OCI-M2 (cell line): ENCODE data around the gene GINS1.

ENCODE experiments used
- DNase-seq: peaks from one replicate; lab custom pipeline; 2025; ENCODE audit not compliant: unreplicated experiment; lab: John Stamatoyannopoulos, UW

Gene GINS1

DNA sequence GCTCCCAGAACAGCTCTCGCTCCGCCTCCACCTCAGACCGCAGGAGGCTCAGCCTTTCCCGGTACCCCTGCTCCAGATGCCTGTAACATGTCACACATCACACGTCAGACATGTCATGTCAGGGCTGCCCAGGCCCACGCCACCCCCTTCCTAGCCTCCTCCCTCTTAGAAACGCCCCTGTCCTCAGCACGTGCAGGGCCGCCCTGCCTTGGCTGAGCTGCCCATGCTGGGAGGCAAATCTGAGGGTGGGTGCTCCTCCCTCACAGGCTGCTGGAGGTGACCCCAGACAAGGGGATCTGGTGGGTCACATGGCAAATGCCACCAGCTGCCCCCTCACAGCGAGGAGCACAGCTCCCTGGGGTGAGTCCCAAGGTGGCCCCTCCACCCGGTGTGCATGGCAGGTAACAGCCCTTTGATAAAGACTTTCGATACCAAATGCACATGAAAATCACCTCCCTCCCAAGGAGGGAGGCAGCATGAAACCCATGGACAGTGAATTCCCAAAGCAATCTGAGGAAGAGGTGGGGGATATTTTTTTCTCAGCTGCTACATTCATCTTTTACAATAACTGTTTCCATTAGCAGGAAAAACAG lies 84.1 kb downstream of the GINS1 start:
- no peak for DNase-seq

DNA sequence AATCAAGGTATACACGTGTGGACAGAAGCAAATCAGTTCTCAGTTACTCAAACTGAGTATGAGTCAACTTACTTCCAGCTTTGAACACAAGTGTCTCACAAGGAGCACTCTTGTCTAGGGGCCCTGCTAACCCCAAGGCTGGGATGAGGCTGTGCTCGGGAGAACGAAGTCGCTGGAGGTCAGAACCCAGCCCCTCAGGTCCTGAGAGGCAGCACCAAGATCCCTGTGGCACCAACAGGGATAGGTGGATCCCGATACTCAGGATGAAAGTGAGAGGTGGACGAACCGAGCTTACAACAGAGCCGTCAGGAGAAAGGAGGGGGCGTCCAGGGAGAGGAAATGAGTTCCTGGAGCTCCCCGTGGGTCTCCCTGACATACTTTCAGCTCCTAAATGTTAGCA lies 85.7 kb downstream of the GINS1 start:
- DNase-seq, result no peak

DNA sequence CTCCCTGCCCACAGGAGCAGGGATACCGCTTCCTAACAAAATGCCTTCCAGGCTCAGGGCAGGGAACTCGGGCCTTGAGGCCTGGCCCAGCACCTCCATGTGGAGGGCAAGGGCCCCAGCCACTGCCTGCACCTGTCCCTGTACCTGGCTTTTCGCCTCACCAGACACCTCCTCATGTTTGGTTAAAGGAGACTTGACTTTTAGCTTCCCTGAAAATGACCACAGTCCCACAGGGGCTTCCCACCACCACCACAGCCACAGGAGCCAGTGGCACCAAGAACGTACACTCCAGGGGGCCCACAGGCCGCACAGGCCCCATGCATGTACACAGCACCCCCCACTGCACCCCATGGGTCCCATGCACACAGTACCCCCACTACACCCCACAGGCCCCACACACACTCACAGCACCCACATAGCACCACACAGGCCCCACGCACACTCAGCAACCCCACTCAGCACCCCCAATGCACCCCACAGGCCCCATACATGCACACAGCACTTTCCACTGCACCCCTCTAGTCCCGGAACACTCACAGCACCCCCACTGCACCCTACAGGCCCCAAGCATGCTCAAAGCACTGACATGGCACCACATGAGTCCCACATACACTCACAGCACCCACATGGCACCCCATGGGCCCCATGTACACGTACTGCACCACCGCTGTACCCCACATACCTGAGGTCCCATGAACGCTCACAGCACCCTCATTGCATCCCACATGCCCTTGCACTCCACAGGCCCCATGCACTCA lies 86.5 kb downstream of the GINS1 start:
- no peak for DNase-seq

DNA sequence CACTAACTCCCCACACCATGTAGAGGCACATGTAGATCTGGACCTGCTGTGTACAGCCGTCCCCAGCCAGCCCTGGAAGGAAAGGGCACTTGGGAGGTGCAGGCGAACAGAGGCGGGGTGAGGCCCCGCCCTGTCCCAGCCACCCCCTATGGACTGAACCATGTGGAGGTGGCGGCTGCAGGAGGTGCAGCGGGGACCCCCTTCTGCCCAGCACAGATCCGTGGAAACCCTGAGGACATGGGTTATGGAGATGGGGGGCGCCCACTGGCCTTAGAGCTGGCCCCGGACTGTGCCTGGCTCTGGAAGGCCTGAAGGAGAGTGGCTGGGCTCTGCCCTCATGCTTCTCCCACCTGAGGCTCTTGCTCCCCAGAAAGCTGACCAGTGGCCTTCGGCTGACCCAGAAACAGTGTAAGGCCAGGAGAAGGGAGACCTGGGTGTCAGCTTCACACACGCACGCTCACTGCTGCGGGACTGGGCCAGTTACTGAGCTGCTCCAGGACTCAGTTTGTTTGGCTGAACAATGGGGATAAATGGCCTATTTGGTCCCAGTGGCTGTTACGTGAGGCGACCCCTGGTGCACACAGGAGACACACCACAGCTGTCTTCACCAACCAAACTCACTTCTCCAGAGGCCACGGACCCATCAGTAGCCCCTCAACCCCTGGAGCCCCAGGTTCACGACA lies 87.2 kb downstream of the GINS1 start:
- DNase-seq, result no peak

DNA sequence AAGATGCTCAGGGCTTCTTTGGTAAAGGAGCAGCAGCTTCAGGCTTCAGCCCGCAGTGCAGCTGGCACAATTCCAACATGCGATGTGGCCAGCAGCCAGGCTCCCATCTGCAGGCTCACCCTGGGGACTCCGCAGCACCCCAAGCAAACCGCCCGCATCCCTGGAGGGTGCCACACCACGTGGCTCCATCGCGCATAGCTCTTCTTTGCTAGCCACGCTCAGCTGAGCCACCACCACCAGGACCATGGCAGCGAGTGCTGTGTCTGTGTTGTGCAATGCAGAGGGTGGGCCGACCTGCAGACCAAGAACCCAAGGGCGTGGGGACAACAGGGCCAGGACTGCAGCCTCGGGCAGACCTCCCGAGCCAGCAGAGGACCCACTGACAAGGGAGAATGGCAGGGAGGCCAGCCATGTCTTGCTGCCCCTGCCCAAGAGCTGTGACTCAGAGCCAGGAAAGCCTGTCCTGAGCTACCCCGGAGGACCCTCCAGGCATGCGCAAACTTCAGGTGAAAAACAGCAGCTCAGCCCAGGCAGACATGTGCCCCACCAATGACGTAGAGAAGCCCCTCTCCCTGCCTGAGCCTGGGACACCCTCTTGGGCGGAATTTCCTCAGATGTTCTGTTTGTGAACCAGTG lies 87.8 kb downstream of the GINS1 start:
- DNase-seq, result no peak

DNA sequence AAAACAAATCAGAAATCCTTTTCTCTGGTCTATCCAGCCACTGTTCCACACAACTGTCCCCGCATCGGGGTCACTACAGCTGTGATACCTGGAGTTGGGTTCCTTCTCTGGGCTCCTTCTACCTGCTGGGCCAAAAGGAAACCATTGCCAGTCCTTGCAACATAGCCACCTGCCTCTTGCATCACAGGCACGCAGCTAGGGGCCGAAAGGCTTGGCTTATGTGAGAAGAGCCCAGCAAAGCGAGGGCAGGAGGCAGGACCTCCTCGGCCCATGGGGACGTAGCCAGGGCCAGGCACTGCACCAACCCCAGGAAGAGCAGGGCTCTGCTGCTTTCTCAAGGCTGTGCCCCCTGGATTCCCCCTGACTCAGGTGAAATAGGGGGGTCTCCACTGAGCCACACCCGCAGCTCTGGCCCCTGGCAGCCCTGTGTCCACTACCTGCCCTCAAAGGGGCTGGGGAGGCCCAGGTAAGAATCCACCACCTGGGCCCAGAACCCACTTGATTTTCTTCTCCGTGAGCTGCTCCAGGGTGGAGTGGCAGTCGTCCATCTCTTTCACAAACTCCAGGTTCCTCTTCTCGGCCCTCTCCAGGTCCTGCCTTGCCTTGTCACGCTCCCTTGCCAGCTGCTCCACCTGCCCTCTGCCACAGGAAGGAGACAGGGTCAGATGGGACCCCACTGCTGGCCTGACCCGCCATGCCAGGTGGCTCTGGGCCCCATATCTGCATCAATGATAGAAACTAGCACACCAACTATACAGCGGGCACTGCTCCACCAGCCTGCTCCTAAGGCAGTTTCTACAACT lies 88.9 kb downstream of the GINS1 start:
- DNase-seq, result no peak

DNA sequence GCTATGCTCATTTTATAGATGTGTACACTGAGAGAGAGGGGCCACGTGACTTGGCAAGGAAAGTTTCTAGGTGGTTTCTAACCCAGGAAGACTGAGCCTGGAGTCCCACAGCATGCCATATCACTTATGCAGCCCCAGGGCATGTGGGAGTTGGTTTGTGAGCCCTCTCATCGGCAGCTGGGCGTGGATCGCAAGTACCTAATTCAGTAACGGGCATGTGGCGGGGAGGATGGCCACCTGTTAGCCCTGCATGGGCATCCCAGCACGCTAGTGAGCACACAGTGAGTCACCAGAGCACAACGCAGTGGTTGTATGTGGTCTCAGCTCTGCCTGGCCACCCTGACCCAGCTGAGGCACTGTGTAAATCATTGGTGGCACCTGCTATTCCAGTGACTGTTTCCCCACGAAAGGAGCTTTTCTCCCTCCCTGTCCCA lies 89.5 kb downstream of the GINS1 start:
- DNase-seq, result no peak

DNA sequence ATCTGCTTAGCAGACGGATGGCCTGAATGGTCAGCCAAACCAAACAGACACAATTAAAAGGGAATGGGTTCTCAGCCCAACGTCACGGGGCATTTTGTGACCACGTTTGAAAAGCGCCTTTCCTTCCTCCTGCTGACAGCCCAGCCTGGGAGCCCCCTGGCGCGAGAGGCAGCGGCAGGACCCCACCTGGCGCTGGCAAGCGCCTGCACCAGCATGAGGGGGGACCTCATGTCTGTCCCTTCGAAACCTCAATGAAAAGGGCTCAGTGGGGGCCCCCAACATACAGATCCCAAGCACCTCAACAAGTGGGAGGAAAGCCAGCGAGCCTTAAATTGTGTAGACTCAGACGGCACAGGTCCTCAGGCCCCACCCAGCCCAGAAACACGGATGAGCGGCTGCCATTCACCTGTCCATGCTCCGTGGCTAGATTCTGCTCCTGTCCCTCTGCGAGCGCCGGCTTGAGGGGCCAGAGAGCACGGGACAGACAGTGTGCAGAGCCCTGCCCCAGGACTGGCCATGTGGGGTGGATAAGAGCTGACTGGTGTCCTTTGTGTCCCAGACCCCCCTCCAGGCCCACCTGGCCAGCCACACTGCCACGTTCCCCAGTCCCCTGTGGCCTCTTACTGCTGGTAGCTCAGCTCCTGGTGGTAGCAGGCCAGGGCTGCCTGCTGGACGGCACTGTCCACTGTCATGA lies 90.3 kb downstream of the GINS1 start:
- DNase-seq, result no peak
